T-helper 2 cell (primary cell): ENCODE results near the gene NQO2.
A peak's percentile ranks its signal among the peaks of the same experiment; 100 is the strongest.

Source experiments
- DNase-seq, 5 experiments: peaks; one replicate each; pipeline versions ENCODE4 v3.0.0 to v3.0.0-alpha.2; 2012 to 2022
- total RNA-seq, 2 donors: gene quantifications; one replicate each; lab custom pipeline; 2026; lab: John Stamatoyannopoulos, UW

Gene NQO2
- total RNA-seq = 7.8 to 15.5 reads per million in 2 donors

- DNase-seq = peak; percentile 76 to 87 (median 86)
Measured at GRCh38 chr6:2999618-3000557, at the start of gene NQO2. Gene NQO2, plus strand, starts transcription at chr6:2999894. Its CDS starts 6,659 bp downstream, at chr6:3006553.

- DNase-seq = no peak
Measured at GRCh38 chr6:2950713-2951112, 49.0 kb upstream of the NQO2 start.

- DNase-seq = no peak
Measured at GRCh38 chr6:2951728-2952127, 48.0 kb upstream of the NQO2 start.

GRCh38 chr6:2952557-2953095 lies 47.1 kb upstream of the NQO2 start:
- DNase-seq = peak in 3 of 5 experiments; percentile 45 to 61 (median 45)

- no peak for DNase-seq
Measured at GRCh38 chr6:2953098-2953497, 46.6 kb upstream of the NQO2 start.

- no peak for DNase-seq
Measured at GRCh38 chr6:2956930-2957685, 42.6 kb upstream of the NQO2 start.

- DNase-seq = no peak
Measured at GRCh38 chr6:2957696-2958330, 41.9 kb upstream of the NQO2 start.

- no peak for DNase-seq
Measured at GRCh38 chr6:2958331-2958711, 41.4 kb upstream of the NQO2 start.

GRCh38 chr6:2958776-2959175 lies 40.9 kb upstream of the NQO2 start:
- no peak for DNase-seq

- no peak for DNase-seq
Measured at GRCh38 chr6:2959909-2960719, 39.6 kb upstream of the NQO2 start.

GRCh38 chr6:2960935-2961334 lies 38.8 kb upstream of the NQO2 start:
- no peak for DNase-seq

GRCh38 chr6:2961506-2961905 lies 38.2 kb upstream of the NQO2 start:
- DNase-seq = no peak

GRCh38 chr6:2962004-2962403 lies 37.7 kb upstream of the NQO2 start:
- no peak for DNase-seq

GRCh38 chr6:2962636-2963035 lies 37.1 kb upstream of the NQO2 start:
- DNase-seq = no peak

GRCh38 chr6:2963756-2964155 lies 35.9 kb upstream of the NQO2 start:
- no peak for DNase-seq

- DNase-seq = no peak
Measured at GRCh38 chr6:2964793-2965505, 34.7 kb upstream of the NQO2 start.

- DNase-seq = no peak
Measured at GRCh38 chr6:2966347-2966746, 33.3 kb upstream of the NQO2 start.

GRCh38 chr6:2967936-2968335 lies 31.8 kb upstream of the NQO2 start:
- DNase-seq = no peak

GRCh38 chr6:2968600-2969135 lies 31.0 kb upstream of the NQO2 start:
- DNase-seq = no peak

GRCh38 chr6:2969549-2969948 lies 30.1 kb upstream of the NQO2 start:
- DNase-seq = no peak
